Measurements from ENCODE around the gene MAP3K8. TPM values are rescaled to one million over a fixed set of nuclear protein-coding genes. Genes with fewer than 3 reads are reported as not detected.

The MAP3K8 gene
- total RNA-seq, 1 experiment from 2014 or later = 13.8 TPM

DNA sequence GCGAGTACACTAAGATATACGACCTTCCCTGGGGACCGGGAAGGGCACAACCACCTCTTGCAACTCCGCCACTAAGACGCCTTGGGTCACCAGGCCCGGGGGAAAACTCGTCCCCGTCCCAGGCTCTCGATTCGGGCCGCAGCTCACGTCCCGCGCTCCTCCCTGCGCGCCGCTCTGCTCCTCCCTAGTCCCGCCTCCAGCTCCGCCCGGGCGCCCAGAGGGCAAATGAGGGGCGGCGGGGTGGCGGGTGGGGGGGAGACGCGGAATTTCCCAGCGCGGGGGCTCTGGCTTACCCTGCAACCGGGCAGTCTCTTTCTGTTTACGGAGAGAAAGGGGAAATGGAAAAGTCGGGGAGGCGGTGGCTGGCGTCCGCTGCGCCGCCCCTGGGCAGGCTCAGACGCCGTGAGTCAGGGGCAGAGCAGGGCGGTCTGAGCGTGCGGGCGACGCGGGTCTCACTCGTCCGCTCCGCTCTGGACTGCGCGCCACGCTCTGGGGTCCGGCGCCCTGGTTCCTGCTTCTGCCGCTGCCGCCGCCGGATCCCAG, at the start of gene MAP3K8 (continued):
- 0 out of 2 replicates have a peak, but pooled peaks have one; percentile 52 for TF ChIP-seq ARID4B (CRISPR knock-in tag; IDR thresholded peaks at IDR 0.05; ENCODE audit: borderline replicate concordance)
- peak; percentile 41; the same call in 1 of the 2 replicates for TF ChIP-seq GABPB1 (CRISPR knock-in tag; IDR thresholded peaks at IDR 0.05)
- TF ChIP-seq SOX15 (CRISPR knock-in tag; IDR thresholded peaks at IDR 0.05) = no peak
- TF ChIP-seq ZNF138 (CRISPR knock-in tag; conservative IDR thresholded peaks at IDR 0.05) = no peak
- TF ChIP-seq ZSCAN18 (CRISPR knock-in tag; IDR thresholded peaks at IDR 0.05) = no peak
- no peak for TF ChIP-seq CBFB (CRISPR knock-in tag; IDR thresholded peaks at IDR 0.05; ENCODE audit: low read depth)
- TF ChIP-seq MXD4 (CRISPR knock-in tag; IDR thresholded peaks at IDR 0.05; ENCODE audit: borderline replicate concordance) = no peak
- TF ChIP-seq ZNF532 (CRISPR knock-in tag; IDR thresholded peaks at IDR 0.05; ENCODE audit: borderline replicate concordance) = no peak
- no peak for TF ChIP-seq ZNF219 (CRISPR knock-in tag; IDR thresholded peaks at IDR 0.05; ENCODE audit: borderline replicate concordance)
- no peak for TF ChIP-seq GRHL2 (CRISPR knock-in tag; IDR thresholded peaks at IDR 0.05; ENCODE audit: insufficient replicate concordance, severe bottlenecking)
- TF ChIP-seq HMGXB4 (CRISPR knock-in tag; IDR thresholded peaks at IDR 0.05) = peak; percentile 74; the same call in 1 of the 2 replicates
- no peak for TF ChIP-seq ZNF416 (CRISPR knock-in tag; IDR thresholded peaks at IDR 0.05)
- TF ChIP-seq PRRX2 (CRISPR knock-in tag; IDR thresholded peaks at IDR 0.05) = no peak
- TF ChIP-seq ATF1 (CRISPR knock-in tag; IDR thresholded peaks at IDR 0.05) = no peak
- TF ChIP-seq, protein P1, sequence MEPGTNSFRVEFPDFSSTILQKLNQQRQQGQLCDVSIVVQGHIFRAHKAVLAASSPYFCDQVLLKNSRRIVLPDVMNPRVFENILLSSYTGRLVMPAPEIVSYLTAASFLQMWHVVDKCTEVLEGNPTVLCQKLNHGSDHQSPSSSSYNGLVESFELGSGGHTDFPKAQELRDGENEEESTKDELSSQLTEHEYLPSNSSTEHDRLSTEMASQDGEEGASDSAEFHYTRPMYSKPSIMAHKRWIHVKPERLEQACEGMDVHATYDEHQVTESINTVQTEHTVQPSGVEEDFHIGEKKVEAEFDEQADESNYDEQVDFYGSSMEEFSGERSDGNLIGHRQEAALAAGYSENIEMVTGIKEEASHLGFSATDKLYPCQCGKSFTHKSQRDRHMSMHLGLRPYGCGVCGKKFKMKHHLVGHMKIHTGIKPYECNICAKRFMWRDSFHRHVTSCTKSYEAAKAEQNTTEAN (CRISPR knock-in tag; IDR thresholded peaks at IDR 0.05) = no peak
- TF ChIP-seq CDX4 (CRISPR knock-in tag; IDR thresholded peaks at IDR 0.05; ENCODE audit: borderline replicate concordance) = no peak
- no peak for TF ChIP-seq TEAD4 (CRISPR knock-in tag; IDR thresholded peaks at IDR 0.05)
- peak; percentile 61 for TF ChIP-seq KAT7 (CRISPR knock-in tag; IDR thresholded peaks at IDR 0.05; ENCODE audit: borderline replicate concordance)
- no peak; the same call in 1 of the 2 replicates for TF ChIP-seq FOXK1 (CRISPR knock-in tag; IDR thresholded peaks at IDR 0.05)
- no peak for TF ChIP-seq OVOL2 (CRISPR knock-in tag; IDR thresholded peaks at IDR 0.05; ENCODE audit: borderline replicate concordance)
- TF ChIP-seq, protein P2, sequence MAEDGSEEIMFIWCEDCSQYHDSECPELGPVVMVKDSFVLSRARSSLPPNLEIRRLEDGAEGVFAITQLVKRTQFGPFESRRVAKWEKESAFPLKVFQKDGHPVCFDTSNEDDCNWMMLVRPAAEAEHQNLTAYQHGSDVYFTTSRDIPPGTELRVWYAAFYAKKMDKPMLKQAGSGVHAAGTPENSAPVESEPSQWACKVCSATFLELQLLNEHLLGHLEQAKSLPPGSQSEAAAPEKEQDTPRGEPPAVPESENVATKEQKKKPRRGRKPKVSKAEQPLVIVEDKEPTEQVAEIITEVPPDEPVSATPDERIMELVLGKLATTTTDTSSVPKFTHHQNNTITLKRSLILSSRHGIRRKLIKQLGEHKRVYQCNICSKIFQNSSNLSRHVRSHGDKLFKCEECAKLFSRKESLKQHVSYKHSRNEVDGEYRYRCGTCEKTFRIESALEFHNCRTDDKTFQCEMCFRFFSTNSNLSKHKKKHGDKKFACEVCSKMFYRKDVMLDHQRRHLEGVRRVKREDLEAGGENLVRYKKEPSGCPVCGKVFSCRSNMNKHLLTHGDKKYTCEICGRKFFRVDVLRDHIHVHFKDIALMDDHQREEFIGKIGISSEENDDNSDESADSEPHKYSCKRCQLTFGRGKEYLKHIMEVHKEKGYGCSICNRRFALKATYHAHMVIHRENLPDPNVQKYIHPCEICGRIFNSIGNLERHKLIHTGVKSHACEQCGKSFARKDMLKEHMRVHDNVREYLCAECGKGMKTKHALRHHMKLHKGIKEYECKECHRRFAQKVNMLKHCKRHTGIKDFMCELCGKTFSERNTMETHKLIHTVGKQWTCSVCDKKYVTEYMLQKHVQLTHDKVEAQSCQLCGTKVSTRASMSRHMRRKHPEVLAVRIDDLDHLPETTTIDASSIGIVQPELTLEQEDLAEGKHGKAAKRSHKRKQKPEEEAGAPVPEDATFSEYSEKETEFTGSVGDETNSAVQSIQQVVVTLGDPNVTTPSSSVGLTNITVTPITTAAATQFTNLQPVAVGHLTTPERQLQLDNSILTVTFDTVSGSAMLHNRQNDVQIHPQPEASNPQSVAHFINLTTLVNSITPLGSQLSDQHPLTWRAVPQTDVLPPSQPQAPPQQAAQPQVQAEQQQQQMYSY (CRISPR knock-in tag; IDR thresholded peaks at IDR 0.05) = no peak
